Right atrium auricular region (tissue), 2 donors: ENCODE data around the gene CORO7. TPM values are rescaled to one million over a fixed set of nuclear protein-coding genes. Genes with fewer than 3 reads are reported as not detected.
A peak's percentile ranks its signal among the peaks of the same experiment; 100 is the strongest.

ENCODE experiments used
- DNase-seq: peaks from one replicate; pipeline ENCODE4 v3.0.0-alpha.2; 2019; ENCODE audit warnings: low spot score
- H3K27ac ChIP-seq, 2 donors: fragments of 200-600 bp; sonication (generic); 1 replicate in 1 of 2; 2 replicates in 1 of 2; pipeline ENCODE4 v1.5.1; 2016 to 2019
- H3K27me3 ChIP-seq, 2 donors: fragments of 200-600 bp; sonication (generic); one replicate each; pipeline versions ENCODE4 v1.5.1 to v1.6.0; 2017 to 2019
- H3K36me3 ChIP-seq: fragments of 200-600 bp; sonication (generic); one replicate; pipeline ENCODE4 v1.5.1; 2016
- H3K4me1 ChIP-seq, 2 donors: fragments of 200-600 bp; sonication (generic); one replicate each; pipeline versions ENCODE4 v1.5.1 to v1.6.0; 2017 to 2019
- H3K4me3 ChIP-seq, 2 donors: fragments of 200-600 bp; sonication (generic); 1 replicate in 1 of 2; 2 replicates in 1 of 2; pipeline ENCODE4 v1.5.1; 2017 to 2019; ENCODE audit warnings: mild to moderate bottlenecking in 1 of 2, moderate library complexity in 1 of 2
- H3K9me3 ChIP-seq, 2 donors: fragments of 200-600 bp; sonication (generic); one replicate each; pipeline ENCODE4 v1.5.1; 2019
- CTCF ChIP-seq, 2 donors: fragments of 200-600 bp; sonication (generic); IDR thresholded peaks; one replicate each; pipeline ENCODE4 v1.5.1; 2019; ENCODE audit warnings: antibody characterized with exemption in 2 of 2
- total RNA-seq, 2 donors: library from RNA; depleted of rRNA; stranded (reverse); fragments of >200 nt; gene quantifications; one replicate each; pipeline ENCODE4 v1.1.0, GENCODE V29; 2016

Gene CORO7
- total RNA-seq, 2 donors from 2014 or later: 10.3 TPM

DNA sequence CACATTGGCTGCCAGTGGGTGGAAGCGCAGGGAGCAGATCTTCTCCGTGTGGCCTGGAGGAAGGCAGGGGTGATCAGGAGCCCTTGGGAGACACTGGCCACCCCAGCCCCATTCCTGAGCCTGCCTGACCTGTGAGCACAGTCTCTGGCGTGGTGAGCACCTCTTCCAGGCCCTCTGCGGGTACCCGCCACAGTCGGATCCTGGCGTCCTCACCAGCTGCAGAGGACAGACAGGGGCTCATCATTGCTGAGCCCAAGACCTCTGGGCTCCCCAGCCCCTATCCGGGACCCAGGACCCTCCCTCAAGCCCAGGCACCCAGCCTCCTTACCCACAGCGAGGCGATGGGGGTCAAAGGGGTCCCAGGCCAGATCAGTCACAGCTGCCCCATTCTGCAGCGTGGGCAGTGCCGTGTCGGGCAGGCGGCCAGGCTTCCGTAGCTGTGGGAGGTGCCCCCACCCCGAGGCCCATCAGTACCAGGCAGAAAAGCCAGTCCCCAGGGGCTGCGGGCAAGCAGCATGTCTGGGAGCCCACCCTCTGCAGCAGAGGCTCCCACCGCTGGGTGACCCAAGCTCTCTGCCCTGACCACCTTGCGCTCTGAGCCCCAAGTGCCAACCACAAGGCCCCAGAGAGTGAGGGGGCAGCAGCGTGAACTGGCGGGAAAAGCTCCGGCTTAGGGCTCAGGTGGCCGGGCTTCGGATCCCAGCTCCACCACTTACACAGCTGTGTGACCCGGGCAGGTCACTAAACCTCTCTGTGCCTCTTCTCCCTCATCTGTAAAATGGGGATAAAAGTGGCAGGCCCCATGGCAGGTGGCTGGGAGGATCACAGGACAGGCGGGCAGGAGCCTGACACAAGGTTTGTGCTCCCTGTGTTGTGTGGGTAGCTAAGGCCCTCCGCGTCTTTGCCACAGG is 55.1 kb downstream of the CORO7 start:
- H3K4me1 ChIP-seq: peaks cover 0 to 4% of the 10 kb centered on the region in 2 donors
- no peak for TF ChIP-seq CTCF (IDR thresholded peaks at IDR 0.05)
- H3K36me3 ChIP-seq: peaks cover 20% of the 10 kb centered on the region
- no peaks in the 10 kb centered on the region for H3K27me3 ChIP-seq
- DNase-seq: no peak
- no peaks in the 10 kb centered on the region for H3K9me3 ChIP-seq
- no peak overlapping the region for H3K27ac ChIP-seq
- no peak overlapping the region for H3K4me3 ChIP-seq

DNA sequence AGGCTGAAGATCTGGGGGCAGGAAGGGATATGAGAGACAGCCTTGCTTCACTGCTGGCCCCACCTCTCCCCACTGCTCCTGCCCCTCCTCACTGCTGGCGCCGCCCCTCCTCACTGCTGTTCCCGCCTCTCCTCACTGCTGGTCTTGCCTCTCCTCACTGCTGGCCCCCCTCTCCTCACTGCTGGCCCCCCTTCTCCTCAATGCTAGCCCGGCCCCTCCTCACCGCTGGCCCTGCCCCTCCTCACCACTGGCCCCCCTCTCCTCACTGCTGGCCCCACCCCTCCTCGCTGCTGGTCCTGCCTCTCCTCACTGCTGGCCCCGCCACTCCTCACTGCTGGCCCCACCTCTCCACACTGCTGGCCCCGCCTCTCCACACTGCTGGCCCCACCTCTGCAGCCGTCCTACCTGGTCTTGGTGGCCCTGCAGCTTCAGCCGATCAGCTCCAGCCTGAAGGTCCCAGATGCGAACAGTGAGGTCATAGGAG is 55.8 kb downstream of the CORO7 start:
- Histone ChIP-seq H3K4me1 (peaks cover 0 to 4% of the 10 kb centered on the region in 2 donors), H3K27me3 (no peaks in the 10 kb centered on the region), H3K27ac (no peak overlapping the region), H3K4me3 (no peak overlapping the region), H3K9me3 (no peaks in the 10 kb centered on the region), H3K36me3 (peaks cover 20% of the 10 kb centered on the region)
- DNase-seq: no peak
- TF ChIP-seq CTCF (IDR thresholded peaks at IDR 0.05): no peak

DNA sequence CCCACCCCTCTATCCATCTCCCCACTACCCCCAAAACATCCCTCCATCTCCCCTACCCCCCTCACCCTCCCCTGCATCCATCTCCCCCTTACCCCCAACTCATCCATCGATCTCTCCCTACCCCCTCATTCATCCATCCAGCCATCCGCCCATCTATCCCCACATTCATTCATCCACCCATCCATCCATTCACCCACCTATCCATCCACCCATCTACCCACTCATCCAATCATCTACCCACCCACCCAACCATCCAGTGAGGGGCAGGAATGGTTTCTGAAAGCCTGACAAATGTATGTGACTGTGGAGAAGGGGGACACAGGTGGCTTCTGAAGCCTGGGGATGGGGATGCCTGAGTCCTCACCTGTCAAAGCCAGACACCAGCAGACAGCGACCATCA is 56.5 kb downstream of the CORO7 start:
- Histone ChIP-seq H3K36me3 (peaks cover 20% of the 10 kb centered on the region), H3K9me3 (no peaks in the 10 kb centered on the region), H3K4me1 (peaks cover 0 to 4% of the 10 kb centered on the region in 2 donors), H3K27ac (no peak overlapping the region), H3K4me3 (no peak overlapping the region), H3K27me3 (no peaks in the 10 kb centered on the region)
- DNase-seq: no peak
- no peak for TF ChIP-seq CTCF (IDR thresholded peaks at IDR 0.05)

GRCh38 chr16:4358831-4359561 is 57.4 kb downstream of the CORO7 start:
- Histone ChIP-seq H3K4me1 (peaks cover 0 to 4% of the 10 kb centered on the region in 2 donors), H3K4me3 (no peak overlapping the region), H3K36me3 (peaks cover 15% of the 10 kb centered on the region), H3K9me3 (no peaks in the 10 kb centered on the region), H3K27ac (no peak overlapping the region), H3K27me3 (no peaks in the 10 kb centered on the region)
- TF ChIP-seq CTCF (IDR thresholded peaks at IDR 0.05): peak; percentile 96 to 98
- DNase-seq: no peak

DNA sequence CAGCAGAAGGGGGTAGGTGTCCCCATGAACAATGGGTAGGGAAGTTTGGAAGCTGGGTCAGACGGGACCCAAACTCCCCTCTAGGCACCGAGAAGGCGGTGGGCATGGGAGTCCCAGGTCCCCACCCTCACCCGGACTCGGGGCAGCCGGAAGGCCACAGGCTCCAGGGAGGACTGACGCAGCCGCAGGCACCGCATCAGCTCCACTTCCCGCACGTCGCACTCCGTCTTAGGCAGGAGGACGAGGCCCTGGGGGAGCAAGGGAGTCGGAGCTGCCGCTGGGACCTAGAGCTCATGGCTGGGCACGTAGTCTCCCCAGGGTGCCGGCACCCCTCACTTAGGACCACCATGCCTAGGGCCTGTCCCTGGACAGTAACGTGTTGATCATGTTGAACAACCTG is 58.2 kb downstream of the CORO7 start:
- peaks cover 14% of the 10 kb centered on the region for H3K36me3 ChIP-seq
- H3K4me1 ChIP-seq: peaks cover 0 to 4% of the 10 kb centered on the region in 2 donors

More for the DNA sequence above, 58.2 kb downstream of the CORO7 start:
- no peak overlapping the region for H3K4me3 ChIP-seq
- no peak for TF ChIP-seq CTCF (IDR thresholded peaks at IDR 0.05)
- H3K27ac ChIP-seq: no peak overlapping the region
- DNase-seq: no peak
- H3K27me3 ChIP-seq: no peaks in the 10 kb centered on the region
- no peaks in the 10 kb centered on the region for H3K9me3 ChIP-seq
